A549 (cell line): Measurements from ENCODE around the gene EPHB1. TPM values are rescaled to one million over a fixed set of nuclear protein-coding genes. Genes with fewer than 3 reads are reported as not detected.

Source experiments
- ATAC-seq, 2 experiments: fragments of 200-7000 bp in 1 of 2; fragments of >200 bp in 1 of 2; cut with Nextera tagmentation in 1 of 2; cut with Tn5 transposase in 1 of 2; 3 replicates each; pipeline versions ENCODE4 v1.8.0 to v1.9.1; 2018 to 2020; ENCODE audit warnings: mild to moderate bottlenecking in 1 of 2, moderate library complexity in 1 of 2
- CTCF ChIA-PET: fragments of 300-600 bp; sonication (Branson Sonifier 250); formaldehyde crosslinking; extraction: SDS; loops from one replicate; lab custom pipeline; 2021; ENCODE audit warnings: antibody characterized with exemption, inconsistent platforms; lab: Yijun Ruan, JAX
- POLR2A ChIA-PET: fragments of 350-600 bp; formaldehyde crosslinking; extraction: SDS; loops from one replicate; lab custom pipeline; 2021; ENCODE audit warnings: antibody characterized with exemption, inconsistent platforms; lab: Yijun Ruan, JAX
- DNase-seq, 2 experiments: peaks; one replicate each; pipeline versions ENCODE4 v3.0.0 to v3.0.0-alpha.2; 2011 to 2016; ENCODE audit warnings: low read depth in 1 of 2, low spot score in 1 of 2
- FAIRE-seq: peaks from 2 replicates; lab custom pipeline; 2011; peaks lifted over from hg19 to GRCh38; lab: Jason Lieb, UNC
- H3K27ac ChIP-seq, 2 experiments: fragments of >200 bp; sonication (Bioruptor Twin); formaldehyde crosslinking; 3 replicates each; pipeline ENCODE4 v1.5.1; 2016 to 2017
- H3K4me1 ChIP-seq: fragments of >200 bp; sonication (Bioruptor Twin); formaldehyde crosslinking; 3 replicates; pipeline ENCODE4 v1.6.1; 2016
- H3K4me2 ChIP-seq: fragments of >200 bp; sonication (Bioruptor Twin); formaldehyde crosslinking; 3 replicates; pipeline ENCODE4 v1.6.1; 2016
- H3K4me3 ChIP-seq: fragments of >200 bp; sonication (Bioruptor Twin); formaldehyde crosslinking; 3 replicates; pipeline ENCODE4 v1.5.1; 2016
- H3K9me3 ChIP-seq: fragments of >200 bp; sonication (Bioruptor Twin); formaldehyde crosslinking; 3 replicates; pipeline ENCODE4 v1.6.1; 2016
- CEBPB ChIP-seq, 2 experiments: fragments of >200 bp in 1 of 2; sonication (Bioruptor Twin) in 1 of 2; formaldehyde crosslinking in 1 of 2; IDR thresholded peaks; 2 replicates each; pipeline ENCODE4 v1.6.1; 2012 to 2016
- CHD4 ChIP-seq: fragments of 200-600 bp; sonication (generic); IDR thresholded peaks from 2 replicates; pipeline ENCODE4 v1.6.1; 2016; ENCODE audit warnings: antibody characterized with exemption, mild to moderate bottlenecking, borderline replicate concordance
- CTCF ChIP-seq: fragments of >200 bp; sonication (Bioruptor Twin); formaldehyde crosslinking; IDR thresholded peaks from 3 replicates; pipeline ENCODE4 v1.5.1; 2016
- EHF ChIP-seq: fragments of 250-450 bp; sonication (Bioruptor Pico); IDR thresholded peaks from 2 replicates; pipeline ENCODE4 v1.5.0; 2020; ENCODE audit warnings: mild to moderate bottlenecking
- EHMT2 ChIP-seq: fragments of 200-600 bp; sonication (generic); IDR thresholded peaks from 2 replicates; pipeline ENCODE4 v1.6.1; 2016; ENCODE audit warnings: antibody characterized with exemption, low read depth, mild to moderate bottlenecking, moderate library complexity
- EP300 ChIP-seq, 2 experiments: fragments of >200 bp; sonication (Bioruptor Twin); formaldehyde crosslinking; IDR thresholded peaks; 2 replicates in 1 of 2; 3 replicates in 1 of 2; pipeline ENCODE4 v1.6.1; 2016 to 2017
- FOXS1 ChIP-seq: fragments of 250-450 bp; sonication (Bioruptor Pico); IDR thresholded peaks from 2 replicates; pipeline ENCODE4 v1.5.0; 2020; ENCODE audit warnings: mild to moderate bottlenecking, moderate library complexity
- GATA3 ChIP-seq: IDR thresholded peaks from 2 replicates; pipeline ENCODE4 v1.6.1; 2012; ENCODE audit warnings: borderline replicate concordance
- HES2 ChIP-seq: fragments of >200 bp; sonication (Bioruptor Twin); formaldehyde crosslinking; IDR thresholded peaks from 2 replicates; pipeline ENCODE4 v1.6.1; 2016
- JUNB ChIP-seq: fragments of >200 bp; sonication (Bioruptor Twin); formaldehyde crosslinking; IDR thresholded peaks from 2 replicates; pipeline ENCODE4 v1.6.1; 2016
- MAFK ChIP-seq: fragments of 450-650 bp; IDR thresholded peaks from 2 replicates; pipeline ENCODE4 v1.6.1; 2014; ENCODE audit not compliant: partially characterized antibody
- MAZ ChIP-seq: fragments of 150-350 bp; IDR thresholded peaks from 2 replicates; pipeline ENCODE4 v1.6.1; 2014; ENCODE audit warnings: antibody characterized with exemption, low read depth, low read length, borderline replicate concordance
- NPAS2 ChIP-seq: fragments of 250-450 bp; sonication (Bioruptor Pico); IDR thresholded peaks from 2 replicates; pipeline ENCODE4 v1.8.0; 2022; ENCODE audit warnings: mild to moderate bottlenecking, moderate library complexity, borderline replicate concordance
- POLR2AphosphoS2 ChIP-seq: conservative IDR thresholded peaks from 2 replicates; pipeline ENCODE4 v1.6.1; 2012; ENCODE audit warnings: low read length, improper control_type of control experiment, inconsistent platforms
- RAD21 ChIP-seq, 2 experiments: fragments of >200 bp in 1 of 2; sonication (Bioruptor Twin) in 1 of 2; formaldehyde crosslinking in 1 of 2; IDR thresholded peaks in 1 of 2; conservative IDR thresholded peaks in 1 of 2; 2 replicates in 1 of 2; 3 replicates in 1 of 2; pipeline ENCODE4 v1.6.1; 2012 to 2018; ENCODE audit warnings: inconsistent platforms in 1 of 2
- RARB ChIP-seq: fragments of 250-450 bp; sonication (Bioruptor Pico); IDR thresholded peaks from 2 replicates; pipeline ENCODE4 v1.8.0; 2021; ENCODE audit warnings: mild to moderate bottlenecking, moderate library complexity
- TP53 ChIP-seq: fragments of 250-450 bp; sonication (Bioruptor Pico); IDR thresholded peaks from 2 replicates; pipeline ENCODE4 v1.5.0; 2021; ENCODE audit warnings: mild to moderate bottlenecking, moderate library complexity
- ZC3H11A ChIP-seq: fragments of 450-650 bp; IDR thresholded peaks from 2 replicates; pipeline ENCODE4 v1.6.1; 2014; ENCODE audit warnings: antibody characterized with exemption, mild to moderate bottlenecking
- ZFP36 ChIP-seq: fragments of 450-650 bp; IDR thresholded peaks from 2 replicates; pipeline ENCODE4 v1.6.1; 2014; ENCODE audit warnings: borderline replicate concordance; ENCODE audit not compliant: partially characterized antibody
- WGBS: methylation state at CpG from one replicate; pipeline ENCODE4 v1.1.6; 2017; ENCODE audit errors: missing lambda C conversion rate; 5-methylcytosine and 5-hydroxymethylcytosine counted together
- polyA plus RNA-seq, 4 experiments: library from polyadenylated mRNA; depleted of rRNA in 3 of 4; stranded (reverse); fragments of >200 nt; fragmentation: RNase III in 1 of 4; extraction: RNeasy Plus Mini Kit Qiagen cat#74134 plus additional on column Dnase treatment in 1 of 4; gene quantifications; 2 replicates in 3 of 4; 3 replicates in 1 of 4; pipeline ENCODE4 v1.2.3, GENCODE V29; 2011 to 2017
- TF ChIP-seq, protein P1 (sequence below): fragments of 250-450 bp; sonication (Bioruptor Pico); IDR thresholded peaks from 2 replicates; pipeline ENCODE4 v1.5.0; 2020; ENCODE audit warnings: low read depth, mild to moderate bottlenecking, moderate library complexity
- TF ChIP-seq, protein P2 (sequence below): fragments of >200 bp; sonication (Bioruptor Twin); formaldehyde crosslinking; IDR thresholded peaks from 3 replicates; pipeline ENCODE4 v1.6.1; 2016
- TF ChIP-seq, protein P3 (sequence below): IDR thresholded peaks from 2 replicates; pipeline ENCODE4 v1.6.1; 2012
- TF ChIP-seq, protein P4 (sequence below): fragments of 450-650 bp; IDR thresholded peaks from 2 replicates; pipeline ENCODE4 v1.6.1; 2014; ENCODE audit warnings: antibody characterized with exemption

EPHB1 gene
- polyA plus RNA-seq, 2 of the 4 experiments (the other 2 are of a cell fraction), result 0.18 to 0.21 TPM

- TF ChIP-seq, protein P1, sequence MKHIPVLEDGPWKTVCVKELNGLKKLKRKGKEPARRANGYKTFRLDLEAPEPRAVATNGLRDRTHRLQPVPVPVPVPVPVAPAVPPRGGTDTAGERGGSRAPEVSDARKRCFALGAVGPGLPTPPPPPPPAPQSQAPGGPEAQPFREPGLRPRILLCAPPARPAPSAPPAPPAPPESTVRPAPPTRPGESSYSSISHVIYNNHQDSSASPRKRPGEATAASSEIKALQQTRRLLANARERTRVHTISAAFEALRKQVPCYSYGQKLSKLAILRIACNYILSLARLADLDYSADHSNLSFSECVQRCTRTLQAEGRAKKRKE, result no peak
- TF ChIP-seq CEBPB (IDR thresholded peaks at IDR 0.05), result no peak
- no peak for TF ChIP-seq MAFK
- TF ChIP-seq ZC3H11A, result no peak
- TF ChIP-seq FOXS1 (CRISPR knock-in tag), result no peak
- no peak for TF ChIP-seq CTCF
- TF ChIP-seq TP53 (CRISPR knock-in tag), result no peak
- TF ChIP-seq POLR2AphosphoS2, result no peak
- no peak for TF ChIP-seq RARB (CRISPR knock-in tag)
- TF ChIP-seq, protein P2, sequence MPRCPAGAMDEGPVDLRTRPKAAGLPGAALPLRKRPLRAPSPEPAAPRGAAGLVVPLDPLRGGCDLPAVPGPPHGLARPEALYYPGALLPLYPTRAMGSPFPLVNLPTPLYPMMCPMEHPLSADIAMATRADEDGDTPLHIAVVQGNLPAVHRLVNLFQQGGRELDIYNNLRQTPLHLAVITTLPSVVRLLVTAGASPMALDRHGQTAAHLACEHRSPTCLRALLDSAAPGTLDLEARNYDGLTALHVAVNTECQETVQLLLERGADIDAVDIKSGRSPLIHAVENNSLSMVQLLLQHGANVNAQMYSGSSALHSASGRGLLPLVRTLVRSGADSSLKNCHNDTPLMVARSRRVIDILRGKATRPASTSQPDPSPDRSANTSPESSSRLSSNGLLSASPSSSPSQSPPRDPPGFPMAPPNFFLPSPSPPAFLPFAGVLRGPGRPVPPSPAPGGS, result no peak
- TF ChIP-seq EHMT2, result no peak
- no peak for TF ChIP-seq NPAS2 (CRISPR knock-in tag)
- no peak for TF ChIP-seq HES2
- TF ChIP-seq, all 56 proteins: peak for 0
These were observed 419.3 kb downstream of the EPHB1 start (continued) for GRCh38 chr3:135214400-135214799.

DNA sequence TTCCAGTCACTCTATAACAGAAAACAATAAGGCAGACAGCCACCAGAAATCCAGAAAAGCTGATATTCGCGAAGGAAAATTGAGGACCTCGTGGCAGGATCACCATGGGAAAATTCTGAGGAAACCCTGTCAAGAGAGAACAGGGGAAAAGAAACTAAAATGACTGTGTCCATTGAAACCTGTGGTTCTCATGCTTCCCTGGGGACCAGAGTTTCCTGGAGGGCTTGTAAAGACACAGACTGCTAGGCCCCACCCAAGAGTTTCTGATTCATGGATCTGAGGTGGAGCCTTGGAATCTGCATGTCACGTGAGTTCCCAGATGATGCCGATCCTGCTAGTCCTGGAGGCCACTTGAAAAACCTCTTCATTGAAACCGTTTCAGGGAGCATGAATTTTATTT lies 420.5 kb downstream of the EPHB1 start:
- Histone ChIP-seq H3K4me3 (no peak overlapping the region), H3K4me1 (no peaks in the 10 kb centered on the region), H3K9me3 (no peaks in the 10 kb centered on the region), H3K27ac (no peak overlapping the region), H3K4me2 (no peak overlapping the region)
- POLR2A ChIA-PET, result no interaction called here
- 47% methylated on average over 6 of the region's 6 CpGs for WGBS
- no peak for TF ChIP-seq ZFP36
- TF ChIP-seq, protein P3, sequence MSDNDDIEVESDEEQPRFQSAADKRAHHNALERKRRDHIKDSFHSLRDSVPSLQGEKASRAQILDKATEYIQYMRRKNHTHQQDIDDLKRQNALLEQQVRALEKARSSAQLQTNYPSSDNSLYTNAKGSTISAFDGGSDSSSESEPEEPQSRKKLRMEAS, result no peak
- no peak for TF ChIP-seq FOXS1 (CRISPR knock-in tag)
- no peak for TF ChIP-seq CHD4
- CTCF ChIA-PET, result no interaction called here
- DNase-seq (no peak), ATAC-seq (no peak), FAIRE-seq (no peak)

GRCh38 chr3:135216659-135217058 lies 421.6 kb downstream of the EPHB1 start:
- Histone ChIP-seq H3K4me3 (no peak overlapping the region), H3K4me2 (no peak overlapping the region), H3K9me3 (no peaks in the 10 kb centered on the region), H3K4me1 (no peaks in the 10 kb centered on the region), H3K27ac (no peak overlapping the region)
- ChIA-PET CTCF (no interaction called here), POLR2A (no interaction called here)
- TF ChIP-seq, protein P4, sequence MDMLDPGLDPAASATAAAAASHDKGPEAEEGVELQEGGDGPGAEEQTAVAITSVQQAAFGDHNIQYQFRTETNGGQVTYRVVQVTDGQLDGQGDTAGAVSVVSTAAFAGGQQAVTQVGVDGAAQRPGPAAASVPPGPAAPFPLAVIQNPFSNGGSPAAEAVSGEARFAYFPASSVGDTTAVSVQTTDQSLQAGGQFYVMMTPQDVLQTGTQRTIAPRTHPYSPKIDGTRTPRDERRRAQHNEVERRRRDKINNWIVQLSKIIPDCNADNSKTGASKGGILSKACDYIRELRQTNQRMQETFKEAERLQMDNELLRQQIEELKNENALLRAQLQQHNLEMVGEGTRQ, result no peak
- no peak for TF ChIP-seq EHMT2
- no peak for TF ChIP-seq HES2
- no peak for TF ChIP-seq EHF
- TF ChIP-seq EP300 (IDR thresholded peaks at IDR 0.05), result no peak
- TF ChIP-seq MAZ, result no peak
- TF ChIP-seq RAD21 (conservative IDR thresholded peaks at IDR 0.05 in 1 of 2, IDR thresholded peaks at IDR 0.05 in 1 of 2), result no peak
- no peak for TF ChIP-seq POLR2AphosphoS2
- no peak for TF ChIP-seq CTCF
- TF ChIP-seq GATA3, result no peak
- TF ChIP-seq JUNB, result no peak
- DNase-seq (no peak), FAIRE-seq (no peak), ATAC-seq (no peak)
- 11% methylated on average over 3 of the region's 3 CpGs for WGBS
